Inflammatory macrophage (primary cell): ENCODE measurements around the gene GOSR1.
A peak's percentile ranks its signal among the peaks of the same experiment; 100 is the strongest.
"Not testable (repeated sequence)": the region's sequence is repeated elsewhere in the genome, so short reads cannot be mapped to it uniquely, and the experiment has no call there.

ENCODE experiments used
- DNase-seq, 2 donors: peaks; one replicate each; pipeline ENCODE4 v3.0.0-alpha.2; 2020 to 2022

GOSR1 gene

DNA sequence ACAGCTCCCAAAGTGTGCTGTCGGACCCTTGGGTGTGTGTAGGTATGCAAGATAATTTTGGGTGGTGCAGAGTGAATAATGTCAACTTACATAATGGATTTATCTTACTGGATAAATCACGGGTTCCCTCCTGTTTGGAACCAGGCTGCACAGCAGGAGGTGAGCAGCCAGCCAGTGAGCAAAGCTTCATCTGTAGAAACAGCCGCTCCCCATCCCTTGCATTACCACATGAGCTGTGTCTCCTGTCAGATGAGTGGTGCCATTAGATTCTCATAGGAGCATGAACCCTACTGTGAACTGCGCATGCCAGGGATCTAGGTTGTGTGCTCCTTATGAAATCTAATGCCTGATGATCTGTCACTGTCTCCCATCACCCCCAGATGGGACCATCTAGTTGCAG, 72.0 kb downstream of the GOSR1 start:
- not testable (repeated sequence) for DNase-seq

DNA sequence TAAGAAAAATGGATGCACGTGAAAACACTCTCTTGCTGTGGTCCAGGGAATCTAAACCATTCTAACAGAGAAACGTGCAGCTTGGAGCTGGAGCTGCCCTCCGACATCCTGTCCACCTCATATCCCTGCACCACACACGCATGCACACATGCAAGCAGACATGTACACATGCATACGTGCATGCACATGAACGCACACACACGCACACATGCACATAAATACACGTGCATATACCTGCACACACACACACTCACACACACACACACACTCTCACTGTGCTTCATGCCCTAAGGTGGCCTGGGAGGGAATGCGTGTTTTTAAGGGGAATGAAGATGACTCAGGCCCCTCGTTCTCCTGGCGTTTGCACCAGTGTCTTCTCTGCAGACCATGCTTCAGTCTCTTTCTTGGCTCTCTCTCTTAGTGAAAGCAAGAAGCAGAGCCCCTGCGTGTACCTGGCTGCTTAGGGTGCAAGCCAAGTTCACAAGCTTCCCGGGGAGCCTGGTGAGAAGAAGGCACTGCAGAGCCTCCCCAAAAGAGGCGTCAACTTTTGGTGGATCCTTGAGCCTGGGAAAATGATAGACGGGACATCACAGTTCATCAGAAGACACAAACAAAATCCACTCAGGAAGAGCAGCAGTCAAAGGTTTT, 72.8 kb downstream of the GOSR1 start:
- DNase-seq = no peak

DNA sequence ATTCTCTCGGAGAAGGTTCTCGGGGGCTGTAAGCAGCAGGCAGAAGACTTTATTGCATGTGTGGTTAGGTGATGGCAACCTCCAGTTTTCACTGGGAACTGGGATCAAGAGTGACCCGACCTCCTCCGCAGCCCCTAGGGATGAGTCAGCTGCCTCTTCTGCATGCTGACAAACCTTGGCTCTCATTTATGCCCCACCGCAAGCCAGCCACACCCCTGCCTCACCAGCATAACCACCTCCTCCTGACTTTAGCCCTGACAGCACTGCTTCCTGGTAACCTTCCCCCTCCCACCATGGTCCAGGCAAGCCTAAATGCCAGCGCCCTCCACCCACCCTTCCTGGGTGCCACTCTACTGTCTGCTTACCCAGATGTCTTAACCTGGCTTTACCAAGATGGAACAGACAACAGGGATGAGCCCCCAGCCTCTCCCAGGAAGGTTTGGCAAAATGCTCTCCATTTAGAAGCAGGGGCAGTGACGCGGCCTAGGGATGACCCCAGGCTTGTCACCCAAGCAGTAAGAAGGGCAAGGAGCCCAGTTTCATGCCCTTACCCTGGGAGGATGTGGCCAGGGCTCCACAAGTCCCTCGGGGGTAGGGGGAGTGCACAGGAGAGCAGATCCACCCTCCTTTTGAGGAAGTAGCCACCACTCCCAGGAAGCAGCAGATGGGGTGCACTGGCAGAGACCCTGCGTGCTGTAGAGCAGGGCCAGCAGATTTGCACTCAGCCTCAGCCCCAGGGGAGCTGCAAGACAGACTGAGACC, 73.5 kb downstream of the GOSR1 start:
- peak; percentile 8 to 36 for DNase-seq

DNA sequence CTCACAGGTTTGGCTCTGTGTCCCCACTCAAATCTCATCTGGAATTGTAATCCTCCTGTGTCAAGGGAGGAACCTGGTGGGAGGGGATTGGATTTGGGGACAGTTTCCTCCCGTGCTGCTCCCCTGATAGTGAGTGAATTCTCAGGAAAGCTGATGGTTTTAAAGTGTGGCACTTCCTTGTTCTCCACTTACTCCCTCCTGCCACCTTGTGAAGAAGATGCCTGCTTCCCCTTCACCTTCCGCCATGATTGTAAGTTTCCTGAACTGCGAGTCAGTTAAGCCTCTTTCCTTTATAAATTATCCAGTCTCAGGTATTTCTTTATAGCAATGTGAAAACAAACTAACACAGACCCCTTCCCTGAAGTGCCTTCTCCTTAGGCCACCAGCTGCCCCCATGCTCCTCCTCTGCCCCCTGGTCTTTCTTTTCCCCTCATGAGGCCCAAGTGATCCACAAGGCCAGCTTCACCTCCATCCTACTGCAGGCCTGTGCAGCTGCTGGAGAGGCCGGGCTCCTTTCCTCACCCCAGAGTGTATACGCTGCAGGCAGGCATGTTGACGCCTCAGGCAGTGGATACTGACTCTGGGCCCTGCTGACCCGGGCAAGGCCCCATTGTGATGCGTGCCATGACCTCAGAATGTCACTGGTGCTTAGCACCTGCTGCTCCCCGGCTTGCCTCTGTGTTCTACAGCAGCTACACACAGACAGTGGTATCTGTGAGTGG, 74.2 kb downstream of the GOSR1 start:
- not testable (repeated sequence) for DNase-seq

DNA sequence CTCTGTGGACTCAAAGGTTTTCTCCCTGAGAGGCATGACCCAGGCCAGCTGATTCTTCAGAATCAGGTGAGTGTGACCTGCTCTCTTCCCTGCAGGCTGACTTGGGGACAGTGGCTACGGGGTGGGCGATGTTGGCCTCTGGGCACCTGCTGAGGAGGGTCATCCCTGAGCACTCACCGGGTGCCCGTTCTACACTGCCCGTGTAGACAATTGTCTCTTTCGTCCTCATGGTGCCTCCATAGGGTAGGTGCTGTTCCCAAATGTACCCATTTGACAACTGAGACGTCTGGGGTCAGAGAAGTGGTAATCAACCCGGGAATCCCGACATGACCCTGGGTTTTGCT, 74.8 kb downstream of the GOSR1 start:
- DNase-seq = no peak

GRCh38 chr17:30552994-30553566, 75.9 kb downstream of the GOSR1 start:
- no peak for DNase-seq

DNA sequence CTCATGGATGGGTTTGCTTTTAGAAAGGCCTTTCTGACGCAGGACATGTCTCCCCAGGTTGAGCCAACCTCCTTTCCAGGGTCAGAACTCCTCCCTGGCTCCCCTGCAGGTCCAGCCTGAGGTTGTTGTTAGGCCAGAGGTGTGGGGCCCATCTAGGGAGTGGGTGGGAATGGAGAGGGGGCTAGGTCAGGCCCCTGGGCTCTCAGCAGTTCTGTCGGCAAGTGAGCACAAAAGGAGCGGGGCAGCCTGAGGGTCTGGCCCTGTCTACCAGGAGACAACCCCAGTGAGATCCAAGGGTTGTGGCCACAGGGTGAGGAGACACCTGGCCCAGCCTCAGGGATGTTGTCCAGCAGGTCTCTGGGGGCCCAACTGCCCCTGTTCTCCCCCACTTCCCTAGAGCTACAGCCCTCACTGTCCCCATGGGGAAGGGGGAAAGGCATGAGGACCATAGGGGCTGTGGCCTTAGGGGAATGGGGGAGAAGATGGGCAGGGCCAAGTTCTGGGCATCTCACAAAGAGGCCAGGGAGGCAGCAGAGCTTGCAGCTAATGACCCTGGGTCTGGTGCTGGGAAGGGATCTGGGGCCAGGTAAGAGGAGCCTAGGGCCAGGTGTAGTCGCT, 76.7 kb downstream of the GOSR1 start:
- DNase-seq = not testable (repeated sequence)

GRCh38 chr17:30554839-30555751, 77.9 kb downstream of the GOSR1 start:
- no peak for DNase-seq

GRCh38 chr17:30555942-30556341, 78.7 kb downstream of the GOSR1 start:
- DNase-seq = no peak

- no peak for DNase-seq
These were observed 79.4 kb downstream of the GOSR1 start for GRCh38 chr17:30556374-30557332.

DNA sequence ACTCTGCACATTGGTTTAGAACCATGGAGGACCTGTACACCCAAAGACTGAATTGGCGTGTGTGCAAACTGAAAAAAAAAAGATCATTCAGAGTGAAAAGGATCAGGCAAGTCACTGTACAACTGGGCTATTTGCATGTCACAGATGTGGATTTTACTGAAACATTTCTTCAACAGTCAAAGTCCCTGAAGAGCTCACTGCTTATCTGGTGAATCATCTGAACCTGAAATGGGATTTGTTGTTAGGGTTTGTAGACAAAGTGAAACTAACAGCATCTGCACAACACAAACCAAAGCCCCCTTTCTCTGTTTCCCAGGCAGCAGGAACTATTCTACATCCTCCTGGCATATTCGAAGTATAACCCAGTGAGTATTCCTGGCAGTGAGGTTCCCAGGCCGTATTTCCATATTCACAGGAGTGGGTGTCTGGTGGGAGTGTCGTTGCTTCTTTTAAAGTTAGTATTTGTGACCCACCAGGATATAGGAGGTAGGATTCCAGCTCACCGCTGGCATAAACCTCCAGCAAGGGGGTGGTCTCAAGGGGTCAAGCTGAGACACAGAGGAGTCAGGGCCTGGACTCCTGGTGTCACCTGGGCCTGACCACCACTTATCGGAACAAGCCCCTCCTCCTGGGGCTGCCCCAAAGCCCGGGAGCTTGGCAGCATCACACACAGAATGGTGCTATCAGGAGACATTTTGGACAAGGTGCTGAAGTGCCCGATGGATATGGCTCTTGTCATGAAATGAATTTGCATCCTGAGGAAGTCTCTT, 80.9 kb downstream of the GOSR1 start:
- DNase-seq = no peak

- no peak for DNase-seq
These were observed 81.7 kb downstream of the GOSR1 start for GRCh38 chr17:30558686-30559545.

- DNase-seq = no peak
These were observed 82.4 kb downstream of the GOSR1 start for GRCh38 chr17:30559656-30560055.

- DNase-seq = not testable (repeated sequence)
These were observed 83.2 kb downstream of the GOSR1 start for GRCh38 chr17:30560117-30561026.

- DNase-seq = not testable (repeated sequence)
These were observed 84.6 kb downstream of the GOSR1 start for GRCh38 chr17:30561766-30562165.

DNA sequence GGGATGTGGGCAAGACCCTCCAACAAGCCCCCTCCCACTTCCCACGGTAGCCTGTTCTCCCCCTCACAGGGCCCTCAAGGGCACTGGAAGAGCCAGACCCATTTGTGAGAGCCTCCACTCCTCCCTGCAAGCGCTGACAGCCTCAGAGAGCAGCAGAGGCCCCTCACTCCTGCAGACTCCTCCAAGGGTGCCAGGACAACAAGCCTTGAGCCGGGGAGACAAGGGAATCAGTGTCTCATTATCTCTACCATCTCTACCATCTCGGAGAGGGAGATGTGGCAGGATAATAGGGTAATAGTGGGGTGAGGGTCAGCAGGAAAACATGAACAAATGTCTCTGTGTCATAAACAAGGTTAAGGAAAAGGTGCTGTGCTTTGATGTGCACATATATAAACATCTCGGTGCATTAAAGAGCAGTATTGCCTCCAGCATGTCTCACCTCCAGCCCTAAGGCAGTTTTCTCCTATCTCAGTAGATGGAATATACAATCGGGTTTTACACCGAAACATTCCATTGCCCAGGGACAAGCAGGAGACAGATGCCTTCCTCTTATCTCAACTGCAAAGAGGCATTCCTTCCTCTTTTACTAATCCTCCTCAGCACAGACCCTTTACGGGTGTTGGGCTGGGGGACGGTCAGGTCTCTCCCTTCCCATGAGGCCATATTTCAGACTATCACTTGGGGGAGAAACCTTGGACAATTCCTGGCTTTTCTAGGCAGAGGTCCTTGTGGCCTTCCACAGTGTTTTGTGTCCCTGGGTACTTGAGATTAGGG, 86.1 kb downstream of the GOSR1 start:
- DNase-seq = not testable (repeated sequence)

GRCh38 chr17:30563905-30564390, 86.7 kb downstream of the GOSR1 start:
- DNase-seq = not testable (repeated sequence)
